K562 (cell line): ENCODE results near the gene MYO3B. TPM values are rescaled to one million over a fixed set of nuclear protein-coding genes. Genes with fewer than 3 reads are reported as not detected.

Source experiments
- CREBBP ChIP-seq: IDR thresholded peaks from one replicate; pipeline ENCODE4 v1.6.1; 2012; ENCODE audit warnings: low read depth, mild to moderate bottlenecking, control low read depth, inconsistent platforms, low read length
- DLX4 ChIP-seq: fragments of 250-450 bp; sonication (Bioruptor Pico); IDR thresholded peaks from 2 replicates; pipeline ENCODE4 v1.6.1; 2021; ENCODE audit warnings: mild to moderate bottlenecking
- DNMT1 ChIP-seq: fragments of 450-650 bp; IDR thresholded peaks from 2 replicates; pipeline ENCODE4 v1.6.1; 2016; ENCODE audit warnings: antibody characterized with exemption, mild to moderate bottlenecking
- ELF4 ChIP-seq: fragments of 450-650 bp; formaldehyde crosslinking; IDR thresholded peaks from 2 replicates; pipeline ENCODE4 v1.4.0; 2022; ENCODE audit warnings: missing genetic modification characterization
- FOXA1 ChIP-seq: fragments of 450-650 bp; IDR thresholded peaks from 2 replicates; pipeline ENCODE4 v1.6.1; 2016; ENCODE audit warnings: mild to moderate bottlenecking, borderline replicate concordance
- HDAC6 ChIP-seq: IDR thresholded peaks from 2 replicates; pipeline ENCODE4 v1.6.1; 2012; ENCODE audit warnings: low read depth, mild to moderate bottlenecking, control low read depth, inconsistent platforms, low read length, moderate library complexity
- HIVEP1 ChIP-seq: fragments of 250-450 bp; sonication (Bioruptor Pico); IDR thresholded peaks from 2 replicates; pipeline ENCODE4 v1.4.0; 2020; ENCODE audit warnings: mild to moderate bottlenecking
- ID3 ChIP-seq, 2 experiments: fragments of 250-450 bp in 1 of 2; fragments of 450-650 bp in 1 of 2; sonication (Bioruptor Pico) in 1 of 2; IDR thresholded peaks; 2 replicates each; pipeline versions ENCODE4 v1.6.1 to v1.8.0; 2016 to 2021; ENCODE audit warnings: mild to moderate bottlenecking in 2 of 2, moderate library complexity in 2 of 2, missing compliant biosample characterization in 1 of 2, missing genetic modification characterization in 1 of 2
- ILF3 ChIP-seq: fragments of 450-650 bp; IDR thresholded peaks from 2 replicates; pipeline ENCODE4 v1.6.1; 2018; ENCODE audit warnings: antibody characterized with exemption, mild to moderate bottlenecking, moderate library complexity, borderline replicate concordance
- MAFF ChIP-seq: IDR thresholded peaks from 2 replicates; pipeline ENCODE4 v1.6.1; 2012; ENCODE audit warnings: low read length, improper control_type of control experiment
- NCOA6 ChIP-seq: fragments of 450-650 bp; IDR thresholded peaks from 2 replicates; pipeline ENCODE4 v1.6.1; 2017; ENCODE audit warnings: mild to moderate bottlenecking
- NFXL1 ChIP-seq: fragments of 450-650 bp; formaldehyde crosslinking; IDR thresholded peaks from 2 replicates; pipeline ENCODE4 v1.4.0; 2021; ENCODE audit warnings: mild to moderate bottlenecking
- NR1H2 ChIP-seq: sonication (generic); formaldehyde crosslinking; IDR thresholded peaks from 2 replicates; pipeline ENCODE4 v1.4.0; 2020; ENCODE audit warnings: mild to moderate bottlenecking, missing genetic modification reagents
- NR2C2 ChIP-seq, 2 experiments: fragments of 200-800 bp in 1 of 2; sonication (Bioruptor generic) in 1 of 2; sonication (generic) in 1 of 2; formaldehyde crosslinking in 1 of 2; IDR thresholded peaks; 2 replicates each; pipeline versions ENCODE4 v1.6.1 to v1.8.0; 2016 to 2022; ENCODE audit warnings: mild to moderate bottlenecking in 1 of 2, missing compliant biosample characterization in 1 of 2, missing genetic modification characterization in 1 of 2, missing genetic modification reagents in 1 of 2
- NR2F6 ChIP-seq: fragments of 450-650 bp; formaldehyde crosslinking; IDR thresholded peaks from 2 replicates; pipeline ENCODE4 v1.4.0; 2020; ENCODE audit warnings: mild to moderate bottlenecking
- POLR2B ChIP-seq: fragments of 450-650 bp; IDR thresholded peaks from 2 replicates; pipeline ENCODE4 v1.6.1; 2018; ENCODE audit warnings: low read depth; ENCODE audit not compliant: partially characterized antibody
- RFX7 ChIP-seq: fragments of 250-450 bp; sonication (Bioruptor Pico); IDR thresholded peaks from 2 replicates; pipeline ENCODE4 v1.5.1; 2021; ENCODE audit warnings: mild to moderate bottlenecking
- SIRT6 ChIP-seq: IDR thresholded peaks from one replicate; pipeline ENCODE4 v1.6.1; 2012; ENCODE audit warnings: low read depth, mild to moderate bottlenecking, control low read depth, inconsistent platforms, low read length, moderate library complexity
- SMARCB1 ChIP-seq: IDR thresholded peaks from 2 replicates; pipeline ENCODE4 v1.6.1; 2011; ENCODE audit warnings: improper control_type of control experiment, low read depth; ENCODE audit not compliant: insufficient read length
- STAG1 ChIP-seq: sonication (generic); formaldehyde crosslinking; IDR thresholded peaks from 2 replicates; pipeline ENCODE4 v1.5.0; 2020; ENCODE audit warnings: missing genetic modification reagents, borderline replicate concordance
- TFAP4 ChIP-seq: sonication (generic); formaldehyde crosslinking; IDR thresholded peaks from 2 replicates; pipeline ENCODE4 v1.8.0; 2022; ENCODE audit warnings: missing genetic modification reagents, mild to moderate bottlenecking, moderate library complexity, borderline replicate concordance
- THRB ChIP-seq: fragments of 450-650 bp; formaldehyde crosslinking; conservative IDR thresholded peaks from 2 replicates; pipeline ENCODE4 v1.4.0; 2022; ENCODE audit warnings: mild to moderate bottlenecking, missing genetic modification characterization
- TRIM25 ChIP-seq: fragments of 450-650 bp; IDR thresholded peaks from 2 replicates; pipeline ENCODE4 v1.7.0; 2016; ENCODE audit warnings: borderline replicate concordance
- ZNF41 ChIP-seq: fragments of 250-450 bp; sonication (Bioruptor Pico); conservative IDR thresholded peaks from 2 replicates; pipeline ENCODE4 v1.4.0; 2020; ENCODE audit warnings: mild to moderate bottlenecking
- polyA plus RNA-seq, 8 experiments: library from polyadenylated mRNA; depleted of rRNA in 4 of 8; stranded (reverse) in 5 of 8; unstranded in 3 of 8; fragments of >200 nt; fragmentation: Nextera tagmentation in 2 of 8; fragmentation: Illumina TruSeq in 1 of 8; extraction: Ambion mirVana in 2 of 8; extraction: Trizol in 1 of 8; gene quantifications; 2 replicates each; pipeline versions ENCODE4 v1.2.1 to v1.2.3, GENCODE V29; 2011 to 2014; ENCODE audit warnings: inconsistent platforms in 1 of 8, missing spikeins in 1 of 8
- total RNA-seq, 7 experiments: library from RNA; depleted of rRNA in 6 of 7; stranded (reverse); fragments of >200 nt in 6 of 7; fragmentation: Illumina TruSeq in 2 of 7; extraction: Trizol in 2 of 7; gene quantifications; 2 replicates each; pipeline versions ENCODE4 v1.2.1 to v1.2.3, GENCODE V29; 2011 to 2021; ENCODE audit warnings: low replicate concordance in 1 of 7

MYO3B gene
- total and polyA plus RNA-seq, 9 of the 15 experiments (the other 6 are each of a cell fraction or from before 2014, with no cell fraction given), result 2.7 to 6.5 (median 3.6) TPM

GRCh38 chr2:170362871-170363631 lies 185.1 kb downstream of the MYO3B start (continued):
- no peak for TF ChIP-seq ID3 (CRISPR knock-in tag; IDR thresholded peaks at IDR 0.05)
- TF ChIP-seq ID3 (tag; IDR thresholded peaks at IDR 0.05), result peak; percentile 69
- TF ChIP-seq SMARCB1, result no peak
- TF ChIP-seq SIRT6, result no peak
- no peak for TF ChIP-seq RFX7
- no peak; the same call in 1 of the 2 replicates for TF ChIP-seq DLX4 (CRISPR knock-in tag)
- no peak for TF ChIP-seq NR2F6 (CRISPR knock-in tag)
- TF ChIP-seq NR1H2, result no peak
- TF ChIP-seq ILF3, result no peak
- no peak for TF ChIP-seq STAG1 (CRISPR knock-in tag)
- TF ChIP-seq CREBBP, result no peak
- TF ChIP-seq TFAP4 (CRISPR knock-in tag), result no peak
- no peak for TF ChIP-seq FOXA1
- no peak for TF ChIP-seq HIVEP1 (CRISPR knock-in tag)
- TF ChIP-seq NR2C2 (CRISPR knock-in tag; IDR thresholded peaks at IDR 0.05), result no peak
- TF ChIP-seq NR2C2 (tag; IDR thresholded peaks at IDR 0.05), result no peak
- TF ChIP-seq TRIM25, result no peak
- no peak for TF ChIP-seq HDAC6
- no peak for TF ChIP-seq THRB
- TF ChIP-seq POLR2B, result no peak
- TF ChIP-seq MAFF, result peak; percentile 52; the same call in 1 of the 2 replicates
- no peak; the same call in 1 of the 2 replicates for TF ChIP-seq ELF4 (CRISPR knock-in tag)
- no peak for TF ChIP-seq DNMT1
- TF ChIP-seq NFXL1, result no peak
- TF ChIP-seq NCOA6, result no peak; the same call in 1 of the 2 replicates
- TF ChIP-seq ZNF41 (CRISPR knock-in tag), result no peak
